DND-41 (cell line): ENCODE results near the gene PRKAG2.

ENCODE experiments used
- ATAC-seq: fragments of 200-7000 bp; cut with Tn5 transposase; 3 replicates; pipeline ENCODE4 v1.9.1; 2021; ENCODE audit warnings: low read depth; ENCODE audit not compliant: insufficient read depth
- DNase-seq: peaks from one replicate; pipeline ENCODE4 v3.0.0-alpha.2; 2020
- H2AFZ ChIP-seq: 2 replicates; pipeline ENCODE4 v1.6.0; 2012; ENCODE audit warnings: low read depth, low read length
- H3K27ac ChIP-seq: 2 replicates; pipeline ENCODE4 v1.5.1; 2012; ENCODE audit warnings: low read length, inconsistent platforms
- H3K27me3 ChIP-seq: fragments of 200-600 bp; sonication (generic); 2 replicates; pipeline ENCODE4 v1.6.0; 2012; ENCODE audit warnings: low read length, mild to moderate bottlenecking, inconsistent platforms; ENCODE audit not compliant: insufficient read depth, poor library complexity
- H3K36me3 ChIP-seq: 2 replicates; pipeline ENCODE4 v1.5.1; 2012; ENCODE audit warnings: low read length, inconsistent platforms; ENCODE audit not compliant: insufficient read depth
- H3K4me1 ChIP-seq: 2 replicates; pipeline ENCODE4 v1.5.1; 2012; ENCODE audit warnings: mild to moderate bottlenecking, low read length; ENCODE audit not compliant: insufficient read depth
- H3K4me2 ChIP-seq: 2 replicates; pipeline ENCODE4 v1.6.0; 2012; ENCODE audit warnings: mild to moderate bottlenecking, moderate library complexity, low read length, inconsistent platforms; ENCODE audit not compliant: insufficient read depth
- H3K4me3 ChIP-seq, 2 experiments: fragments of 200-600 bp in 1 of 2; shearing (Covaris generic) in 1 of 2; 2 replicates each; pipeline ENCODE4 v1.5.1; 2012 to 2016; ENCODE audit warnings: inconsistent platforms in 2 of 2, low read length in 2 of 2, mild to moderate bottlenecking in 2 of 2, low read depth in 1 of 2, moderate library complexity in 1 of 2
- H3K79me2 ChIP-seq: 2 replicates; pipeline ENCODE4 v1.6.0; 2012; ENCODE audit warnings: low read length, inconsistent platforms; ENCODE audit not compliant: insufficient read depth
- H3K9ac ChIP-seq: 2 replicates; pipeline ENCODE4 v1.6.0; 2012; ENCODE audit warnings: low read depth, mild to moderate bottlenecking, inconsistent platforms, low read length, moderate library complexity
- H3K9me3 ChIP-seq: 2 replicates; pipeline ENCODE4 v1.5.1; 2012; ENCODE audit warnings: low read length, moderate library complexity, mild to moderate bottlenecking, inconsistent platforms; ENCODE audit not compliant: insufficient read depth, severe bottlenecking
- H4K20me1 ChIP-seq: 2 replicates; pipeline ENCODE4 v1.6.0; 2012; ENCODE audit warnings: low read length; ENCODE audit not compliant: insufficient read depth
- CTCF ChIP-seq: IDR thresholded peaks from 2 replicates; pipeline ENCODE4 v1.5.1; 2012; ENCODE audit warnings: borderline replicate concordance, low read length, moderate library complexity, mild to moderate bottlenecking; ENCODE audit not compliant: poor library complexity, severe bottlenecking; ENCODE audit errors: extremely low read depth
- EZH2 ChIP-seq: IDR thresholded peaks from 3 replicates; pipeline ENCODE4 v1.6.1; 2012; ENCODE audit warnings: borderline replicate concordance, low read depth, mild to moderate bottlenecking, moderate library complexity, low read length, inconsistent platforms; ENCODE audit not compliant: severe bottlenecking

The PRKAG2 gene

GRCh38 chr7:151518105-151518946 lies 358.6 kb downstream of the PRKAG2 start:
- Histone ChIP-seq H3K27me3 (no peaks in the 10 kb centered on the region), H2AFZ (peak overlapping the region; percentile 70; the same call in 1 of the 2 replicates), H3K4me3 (peak overlapping the region; percentile 80 to 94), H3K9ac (peak overlapping the region; percentile 96), H3K79me2 (peaks cover 61% of the 10 kb centered on the region), H4K20me1 (peaks cover 55% of the 10 kb centered on the region), H3K36me3 (peaks cover 7% of the 10 kb centered on the region; the same call in 1 of the 2 replicates), H3K4me2 (peak overlapping the region; percentile 90), H3K27ac (peak overlapping the region; percentile 84), H3K4me1 (peaks cover 48% of the 10 kb centered on the region), H3K9me3 (peaks cover 9% of the 10 kb centered on the region)
- TF ChIP-seq EZH2 (no peak), CTCF (peak; percentile 42)
- peak; percentile 59 for DNase-seq
- ATAC-seq, result peak; percentile 32

GRCh38 chr7:151517601-151518104 lies 359.3 kb downstream of the PRKAG2 start:
- Histone ChIP-seq H3K27ac (peak overlapping the region; percentile 84), H3K4me1 (peaks cover 51% of the 10 kb centered on the region), H3K4me2 (peak overlapping the region; percentile 90), H4K20me1 (peaks cover 61% of the 10 kb centered on the region), H3K36me3 (peaks cover 7% of the 10 kb centered on the region; the same call in 1 of the 2 replicates), H3K79me2 (peaks cover 67% of the 10 kb centered on the region), H3K9ac (peak overlapping the region; percentile 96), H3K9me3 (peaks cover 9% of the 10 kb centered on the region), H2AFZ (no peak overlapping the region), H3K4me3 (peak overlapping the region; percentile 80 to 94), H3K27me3 (no peaks in the 10 kb centered on the region)
- ATAC-seq (no peak), DNase-seq (no peak)
- no peak for TF ChIP-seq EZH2
- no peak for TF ChIP-seq CTCF

DNA sequence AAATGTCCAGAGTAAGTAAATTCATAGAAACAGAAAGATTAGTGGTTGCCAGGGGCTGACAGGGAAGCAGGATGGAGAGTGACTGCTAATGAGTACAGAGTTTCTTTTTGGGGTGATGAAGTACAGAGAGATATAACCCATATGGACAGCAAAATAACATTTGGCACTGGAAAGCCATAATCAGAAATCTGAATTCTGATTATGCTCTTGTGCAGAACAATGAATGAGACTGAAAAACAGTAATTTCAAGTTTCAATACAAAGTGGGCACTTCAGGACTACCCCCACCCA lies 361.7 kb downstream of the PRKAG2 start:
- Histone ChIP-seq H3K4me3 (peak overlapping the region in 1 of 2 experiments; percentile 1; a peak in 1 of 4 replicates), H3K36me3 (peaks cover 7% of the 10 kb centered on the region; the same call in 1 of the 2 replicates), H3K79me2 (peaks cover 92% of the 10 kb centered on the region), H4K20me1 (peaks cover 86% of the 10 kb centered on the region), H3K9ac (no peak overlapping the region), H3K27me3 (no peaks in the 10 kb centered on the region), H3K4me1 (peaks cover 54% of the 10 kb centered on the region), H3K27ac (no peak overlapping the region), H3K9me3 (peaks cover 2% of the 10 kb centered on the region), H2AFZ (no peak overlapping the region), H3K4me2 (peak overlapping the region; percentile 90; the same call in 1 of the 2 replicates)
- TF ChIP-seq EZH2, result no peak
- no peak for TF ChIP-seq CTCF
- no peak for ATAC-seq
- DNase-seq, result no peak
